ENCODE measurements around the gene OLR1. TPM values are rescaled to one million over a fixed set of nuclear protein-coding genes. Genes with fewer than 3 reads are reported as not detected.

OLR1 gene
- total RNA-seq, 1 experiment from 2014 or later, result not detected

DNA sequence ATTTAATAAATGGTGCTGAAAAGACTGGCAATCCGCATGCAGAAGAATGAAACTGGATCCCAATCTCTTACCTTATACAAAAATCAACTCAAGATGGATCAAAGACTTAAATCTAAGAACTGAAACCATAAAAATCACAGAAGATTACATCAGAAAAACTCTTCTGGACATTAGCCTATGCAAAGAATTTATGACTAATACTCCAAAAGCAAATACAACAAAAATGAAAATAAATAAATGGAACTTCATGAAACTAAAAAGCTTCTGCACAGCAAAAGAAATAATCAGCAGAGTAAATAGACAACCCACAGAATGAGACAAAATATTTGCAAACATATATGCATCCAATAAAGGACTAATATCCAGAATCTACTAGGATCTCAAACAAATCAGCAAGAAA, 58.9 kb downstream of the OLR1 start:
- H3K27ac ChIP-seq (ENCODE audit: low read depth, low read length, poor library complexity, severe bottlenecking), result no peak overlapping the region
- no peaks in the 10 kb centered on the region for H3K36me3 ChIP-seq (ENCODE audit: insufficient read depth, low read length, poor library complexity, severe bottlenecking)
- H3K4me3 ChIP-seq (ENCODE audit: low read depth, low read length, poor library complexity, severe bottlenecking), result no peak overlapping the region
- ChIA-PET CTCF (no interaction called here), POLR2A (ENCODE audit: low non-redundant PET) (no interaction called here)
- no peak for DNase-seq (ENCODE audit: low spot score)
- H3K9me3 ChIP-seq (ENCODE audit: low read depth, low read length, poor library complexity, severe bottlenecking), result no peaks in the 10 kb centered on the region
- TF ChIP-seq EZH2 (IDR thresholded peaks at IDR 0.05; ENCODE audit: borderline replicate concordance, low read depth, low read length, poor library complexity, severe bottlenecking) (no peak), CTCF (conservative IDR thresholded peaks at IDR 0.05; ENCODE audit: low read depth, low read length) (no peak)
- H3K4me1 ChIP-seq (ENCODE audit: insufficient read depth, low read length, poor library complexity, severe bottlenecking), result no peaks in the 10 kb centered on the region
- BruUV-seq (replicated peaks), result no TSS peak
- H3K27me3 ChIP-seq (replicated peaks; ENCODE audit: insufficient read depth, low read depth, low read length, poor library complexity), result no peaks in the 10 kb centered on the region
- intact Hi-C loops (cut with micrococcal nuclease; ENCODE audit: unreplicated experiment), result no loop called here

DNA sequence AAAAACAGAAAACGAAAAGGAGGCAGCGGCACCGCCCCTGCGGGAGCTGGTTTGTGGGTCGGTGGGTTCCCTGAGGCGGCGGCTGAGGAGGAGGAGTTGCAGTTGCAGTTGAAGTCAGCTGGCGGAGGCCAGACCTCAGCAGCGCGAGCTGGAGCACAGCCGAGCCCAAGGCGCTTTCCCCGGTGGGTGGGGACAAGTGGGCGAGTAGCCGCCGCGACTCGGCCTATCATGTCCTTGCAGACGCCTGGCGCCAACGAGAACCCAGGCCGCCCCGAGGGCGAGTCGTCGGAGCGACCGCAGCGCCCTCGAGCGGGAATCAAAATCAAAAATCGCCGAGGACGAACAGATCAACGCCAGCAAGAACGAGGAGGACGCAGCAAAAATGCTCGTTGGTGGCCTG, 60.5 kb downstream of the OLR1 start:
- TF ChIP-seq CTCF (conservative IDR thresholded peaks at IDR 0.05; ENCODE audit: low read depth, low read length) (no peak), EZH2 (IDR thresholded peaks at IDR 0.05; ENCODE audit: borderline replicate concordance, low read depth, low read length, poor library complexity, severe bottlenecking) (no peak)
- Histone ChIP-seq H3K4me1 (ENCODE audit: insufficient read depth, low read length, poor library complexity, severe bottlenecking) (no peaks in the 10 kb centered on the region), H3K4me3 (ENCODE audit: low read depth, low read length, poor library complexity, severe bottlenecking) (no peak overlapping the region), H3K27me3 (replicated peaks; ENCODE audit: insufficient read depth, low read depth, low read length, poor library complexity) (no peaks in the 10 kb centered on the region), H3K27ac (ENCODE audit: low read depth, low read length, poor library complexity, severe bottlenecking) (no peak overlapping the region), H3K36me3 (ENCODE audit: insufficient read depth, low read length, poor library complexity, severe bottlenecking) (no peaks in the 10 kb centered on the region), H3K9me3 (ENCODE audit: low read depth, low read length, poor library complexity, severe bottlenecking) (no peaks in the 10 kb centered on the region)
- intact Hi-C loops (cut with micrococcal nuclease; ENCODE audit: unreplicated experiment), result no loop called here
- ChIA-PET CTCF (no interaction called here), POLR2A (ENCODE audit: low non-redundant PET) (no interaction called here)
- no TSS peak for BruUV-seq (replicated peaks)
- DNase-seq (ENCODE audit: low spot score), result no peak

DNA sequence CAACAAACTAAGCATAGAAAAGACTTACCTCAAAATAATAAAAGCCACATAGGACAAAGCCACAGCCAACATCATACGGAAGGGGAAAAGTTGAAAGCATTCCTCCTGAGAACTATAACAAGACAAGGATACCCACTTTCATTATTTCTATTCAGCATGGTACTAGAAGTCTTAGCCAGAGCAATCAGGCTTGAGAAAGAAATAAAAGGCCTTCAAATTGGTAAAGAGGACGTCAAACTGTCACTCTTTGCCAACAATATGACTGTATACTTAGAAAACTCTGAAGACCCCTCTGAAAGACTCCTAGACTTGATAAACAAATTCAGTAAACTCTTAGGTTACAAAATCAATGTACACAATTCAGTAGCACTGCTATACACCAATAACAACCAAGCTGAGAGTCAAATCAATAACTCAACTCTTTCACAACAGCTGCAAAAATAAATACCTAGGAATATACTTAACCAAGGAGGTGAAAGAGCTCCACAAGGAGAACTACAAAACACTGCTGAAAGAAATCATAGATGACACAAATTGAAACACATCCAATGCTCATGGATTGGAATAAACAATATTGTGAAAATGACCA, 61.6 kb downstream of the OLR1 start:
- no peaks in the 10 kb centered on the region for H3K27me3 ChIP-seq (replicated peaks; ENCODE audit: insufficient read depth, low read depth, low read length, poor library complexity)
- H3K4me1 ChIP-seq (ENCODE audit: insufficient read depth, low read length, poor library complexity, severe bottlenecking), result no peaks in the 10 kb centered on the region
- CTCF ChIA-PET, result no interaction called here
- POLR2A ChIA-PET (ENCODE audit: low non-redundant PET), result no interaction called here
- DNase-seq (ENCODE audit: low spot score), result no peak
- no peaks in the 10 kb centered on the region for H3K9me3 ChIP-seq (ENCODE audit: low read depth, low read length, poor library complexity, severe bottlenecking)
- TF ChIP-seq EZH2 (IDR thresholded peaks at IDR 0.05; ENCODE audit: borderline replicate concordance, low read depth, low read length, poor library complexity, severe bottlenecking), result no peak
- TF ChIP-seq CTCF (conservative IDR thresholded peaks at IDR 0.05; ENCODE audit: low read depth, low read length), result no peak
- no peaks in the 10 kb centered on the region for H3K36me3 ChIP-seq (ENCODE audit: insufficient read depth, low read length, poor library complexity, severe bottlenecking)
- no peak overlapping the region for H3K4me3 ChIP-seq (ENCODE audit: low read depth, low read length, poor library complexity, severe bottlenecking)
- intact Hi-C loops (cut with micrococcal nuclease; ENCODE audit: unreplicated experiment), result no loop called here
- no TSS peak for BruUV-seq (replicated peaks)
- H3K27ac ChIP-seq (ENCODE audit: low read depth, low read length, poor library complexity, severe bottlenecking), result no peak overlapping the region

Other genes starting within 250 kb of the OLR1 start
- gene CLEC2A, start 239.8 kb downstream of the OLR1 start, total RNA-seq (2021), result not detected in 2 replicates
- gene CLEC12A, start 200.7 kb downstream of the OLR1 start, total RNA-seq (2021), result not detected in 2 replicates
- gene CLEC1B, start 173.0 kb downstream of the OLR1 start, total RNA-seq (2021), result not detected in 2 replicates
- not detected in 2 replicates for gene CLEC12B, start 161.5 kb downstream of the OLR1 start, total RNA-seq (2021)
- gene CLEC9A, start 141.4 kb downstream of the OLR1 start, total RNA-seq (2021), result not detected in 2 replicates
- not detected in 2 replicates for gene CLEC1A, start 73.1 kb downstream of the OLR1 start, total RNA-seq (2021)
- gene CLEC7A, start 41.9 kb downstream of the OLR1 start, total RNA-seq (2021), result 0.28 and 0.39 TPM in 2 replicates
- 0.24 TPM in 1 of 2 replicates, not detected in the other for gene TMEM52B, start 6.9 kb upstream of the OLR1 start, total RNA-seq (2021)
- gene GABARAPL1, start 40.7 kb upstream of the OLR1 start, total RNA-seq (2021), result 63.3 and 70.6 TPM in 2 replicates
- 0.02 and 0.31 TPM in 2 replicates for gene KLRD1, start 135.7 kb upstream of the OLR1 start, total RNA-seq (2021)
- gene KLRK1, start 217.9 kb upstream of the OLR1 start, total RNA-seq (2021), result 0.17 TPM in 1 of 2 replicates, not detected in the other
- gene KLRC4, start 237.6 kb upstream of the OLR1 start, total RNA-seq (2021), result not detected in 2 replicates
- not detected in 2 replicates for gene KLRC3, start 248.5 kb upstream of the OLR1 start, total RNA-seq (2021)